Osteoblast (primary cell): ENCODE measurements around the gene FOXM1. TPM values are rescaled to one million over a fixed set of nuclear protein-coding genes. Genes with fewer than 3 reads are reported as not detected.

ENCODE experiments used
- DNase-seq: peaks from one replicate; pipeline ENCODE4 v3.0.0; 2011; ENCODE audit warnings: low spot score, mixed read lengths; ENCODE audit not compliant: insufficient read length; ENCODE audit errors: missing footprints
- H2AFZ ChIP-seq: 2 replicates; pipeline ENCODE4 v1.6.0; 2011; ENCODE audit warnings: mild to moderate bottlenecking, low read length
- H3K27ac ChIP-seq: 2 replicates; pipeline ENCODE4 v1.5.1; 2011; ENCODE audit warnings: mild to moderate bottlenecking, low read depth, low read length, moderate library complexity
- H3K27me3 ChIP-seq: 2 replicates; pipeline ENCODE4 v1.6.0; 2012; ENCODE audit warnings: mild to moderate bottlenecking, control low read depth, inconsistent platforms, low read length, moderate library complexity; ENCODE audit not compliant: insufficient read depth
- H3K36me3 ChIP-seq: 2 replicates; pipeline ENCODE4 v1.5.1; 2011; ENCODE audit warnings: mild to moderate bottlenecking, low read length, control low read depth, moderate library complexity; ENCODE audit not compliant: insufficient read depth
- H3K4me1 ChIP-seq: 2 replicates; pipeline ENCODE4 v1.5.1; 2011; ENCODE audit warnings: mild to moderate bottlenecking, low read length, control low read depth, moderate library complexity; ENCODE audit not compliant: insufficient read depth
- H3K4me2 ChIP-seq: 2 replicates; pipeline ENCODE4 v1.6.0; 2011; ENCODE audit warnings: mild to moderate bottlenecking, low read length; ENCODE audit not compliant: insufficient read depth
- H3K4me3 ChIP-seq: fragments of 200-600 bp; sonication (generic); 3 replicates; pipeline ENCODE4 v1.5.1; 2012; ENCODE audit warnings: mild to moderate bottlenecking, low read length, inconsistent platforms; ENCODE audit not compliant: insufficient read depth
- H3K79me2 ChIP-seq: 2 replicates; pipeline ENCODE4 v1.6.0; 2012; ENCODE audit warnings: mild to moderate bottlenecking, low read length, control low read depth, inconsistent platforms; ENCODE audit not compliant: insufficient read depth
- H3K9me3 ChIP-seq: 2 replicates; pipeline ENCODE4 v1.5.1; 2011; ENCODE audit warnings: low read depth, low read length, control low read depth
- H4K20me1 ChIP-seq: 2 replicates; pipeline ENCODE4 v1.6.0; 2012; ENCODE audit warnings: mild to moderate bottlenecking, low read length, control low read depth; ENCODE audit not compliant: insufficient read depth
- total RNA-seq: library from RNA; depleted of rRNA; stranded (reverse); fragments of >200 nt; gene quantifications from 2 replicates; pipeline ENCODE4 v1.2.3, GENCODE V29; 2012
- TF ChIP-seq, protein P1 (sequence below): IDR thresholded peaks from 2 replicates; pipeline ENCODE4 v1.5.1; 2011; ENCODE audit warnings: mild to moderate bottlenecking, low read depth, low read length, moderate library complexity; ENCODE audit errors: extremely low read depth

The FOXM1 gene
- total RNA-seq, 1 donor, result 3.3 TPM

DNA sequence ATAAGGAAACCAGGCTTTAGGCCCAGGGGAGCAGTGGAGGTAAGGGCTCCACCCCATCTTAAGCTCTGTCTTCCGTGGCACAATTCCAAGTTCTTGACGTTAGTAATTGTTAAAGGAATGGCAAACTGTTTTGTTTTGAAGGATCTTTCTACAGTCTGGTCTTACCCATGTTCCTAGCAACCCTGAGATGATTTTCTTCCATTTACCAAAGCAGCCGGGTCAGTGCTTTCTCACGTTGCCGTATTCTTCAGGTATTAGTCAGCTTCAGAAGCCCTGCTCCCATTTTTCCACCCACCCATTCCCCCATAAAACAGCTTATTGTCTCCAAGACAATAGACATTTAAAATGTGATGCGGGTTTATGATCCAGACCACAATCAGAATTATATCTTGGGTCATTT is 52.4 kb downstream of the FOXM1 start:
- Histone ChIP-seq H3K27ac (no peak overlapping the region), H2AFZ (no peak overlapping the region), H3K9me3 (no peaks in the 10 kb centered on the region), H3K79me2 (no peaks in the 10 kb centered on the region), H3K4me3 (no peak overlapping the region), H4K20me1 (no peaks in the 10 kb centered on the region), H3K4me2 (no peak overlapping the region), H3K27me3 (no peaks in the 10 kb centered on the region), H3K4me1 (no peaks in the 10 kb centered on the region), H3K36me3 (peaks cover 70% of the 10 kb centered on the region)
- TF ChIP-seq, protein P1, sequence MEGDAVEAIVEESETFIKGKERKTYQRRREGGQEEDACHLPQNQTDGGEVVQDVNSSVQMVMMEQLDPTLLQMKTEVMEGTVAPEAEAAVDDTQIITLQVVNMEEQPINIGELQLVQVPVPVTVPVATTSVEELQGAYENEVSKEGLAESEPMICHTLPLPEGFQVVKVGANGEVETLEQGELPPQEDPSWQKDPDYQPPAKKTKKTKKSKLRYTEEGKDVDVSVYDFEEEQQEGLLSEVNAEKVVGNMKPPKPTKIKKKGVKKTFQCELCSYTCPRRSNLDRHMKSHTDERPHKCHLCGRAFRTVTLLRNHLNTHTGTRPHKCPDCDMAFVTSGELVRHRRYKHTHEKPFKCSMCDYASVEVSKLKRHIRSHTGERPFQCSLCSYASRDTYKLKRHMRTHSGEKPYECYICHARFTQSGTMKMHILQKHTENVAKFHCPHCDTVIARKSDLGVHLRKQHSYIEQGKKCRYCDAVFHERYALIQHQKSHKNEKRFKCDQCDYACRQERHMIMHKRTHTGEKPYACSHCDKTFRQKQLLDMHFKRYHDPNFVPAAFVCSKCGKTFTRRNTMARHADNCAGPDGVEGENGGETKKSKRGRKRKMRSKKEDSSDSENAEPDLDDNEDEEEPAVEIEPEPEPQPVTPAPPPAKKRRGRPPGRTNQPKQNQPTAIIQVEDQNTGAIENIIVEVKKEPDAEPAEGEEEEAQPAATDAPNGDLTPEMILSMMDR, result no peak
- DNase-seq, result no peak

DNA sequence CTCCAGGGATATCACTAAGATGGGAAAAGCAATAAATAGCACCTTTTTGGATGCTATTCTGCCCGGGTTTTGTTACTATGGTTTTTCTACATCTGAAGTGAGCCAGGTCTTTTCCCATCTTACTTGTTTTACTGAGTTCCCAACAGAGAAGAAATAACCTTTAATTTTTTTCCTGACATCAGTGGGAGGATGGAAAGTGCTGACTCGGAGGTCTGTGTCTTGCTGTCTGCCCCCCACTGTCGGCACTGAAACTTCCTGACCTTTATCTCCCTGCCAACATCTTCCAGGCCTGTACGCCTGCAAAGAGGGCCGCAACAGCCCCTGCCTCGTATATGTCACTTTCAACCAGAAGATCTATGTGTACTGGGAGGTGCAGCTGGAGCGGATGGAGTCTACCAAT is 53.5 kb downstream of the FOXM1 start:
- no peak overlapping the region for H3K4me3 ChIP-seq
- TF ChIP-seq, protein P1, result no peak
- no peak overlapping the region for H3K27ac ChIP-seq
- H3K4me1 ChIP-seq, result no peaks in the 10 kb centered on the region
- H3K36me3 ChIP-seq, result peaks cover 73% of the 10 kb centered on the region
- H3K79me2 ChIP-seq, result no peaks in the 10 kb centered on the region
- no peaks in the 10 kb centered on the region for H4K20me1 ChIP-seq
- DNase-seq, result no peak
- H3K9me3 ChIP-seq, result no peaks in the 10 kb centered on the region
- no peak overlapping the region for H3K4me2 ChIP-seq
- no peak overlapping the region for H2AFZ ChIP-seq
- H3K27me3 ChIP-seq, result no peaks in the 10 kb centered on the region

DNA sequence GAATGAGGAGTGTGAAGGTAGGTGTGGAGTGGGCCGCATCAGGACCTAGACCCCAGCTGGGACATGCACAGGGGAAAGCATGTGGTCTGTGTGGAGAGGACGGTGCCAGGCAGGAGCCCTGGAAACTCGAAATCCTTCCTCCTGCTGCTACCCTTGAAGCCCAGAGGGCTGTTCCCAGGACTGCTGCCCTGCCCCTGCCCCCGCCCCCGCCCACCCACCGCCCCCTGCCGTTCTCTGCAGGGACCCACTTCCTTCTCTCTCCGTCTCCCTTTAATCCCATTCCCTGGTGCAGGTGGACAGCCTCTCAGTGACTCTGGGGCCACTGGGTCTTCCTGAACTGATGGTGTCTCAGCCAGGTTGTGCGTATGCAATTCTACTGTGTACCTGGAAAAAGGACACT is 56.5 kb downstream of the FOXM1 start:
- H3K79me2 ChIP-seq, result peaks cover 7% of the 10 kb centered on the region
- no peaks in the 10 kb centered on the region for H3K27me3 ChIP-seq
- H3K36me3 ChIP-seq, result peaks cover 67% of the 10 kb centered on the region
- H3K4me2 ChIP-seq, result no peak overlapping the region
- H3K27ac ChIP-seq, result no peak overlapping the region
- no peak overlapping the region for H2AFZ ChIP-seq
- H3K4me3 ChIP-seq, result no peak overlapping the region
- no peaks in the 10 kb centered on the region for H4K20me1 ChIP-seq
- no peak for DNase-seq
- no peaks in the 10 kb centered on the region for H3K9me3 ChIP-seq
- H3K4me1 ChIP-seq, result no peaks in the 10 kb centered on the region
- TF ChIP-seq, protein P1, result no peak

DNA sequence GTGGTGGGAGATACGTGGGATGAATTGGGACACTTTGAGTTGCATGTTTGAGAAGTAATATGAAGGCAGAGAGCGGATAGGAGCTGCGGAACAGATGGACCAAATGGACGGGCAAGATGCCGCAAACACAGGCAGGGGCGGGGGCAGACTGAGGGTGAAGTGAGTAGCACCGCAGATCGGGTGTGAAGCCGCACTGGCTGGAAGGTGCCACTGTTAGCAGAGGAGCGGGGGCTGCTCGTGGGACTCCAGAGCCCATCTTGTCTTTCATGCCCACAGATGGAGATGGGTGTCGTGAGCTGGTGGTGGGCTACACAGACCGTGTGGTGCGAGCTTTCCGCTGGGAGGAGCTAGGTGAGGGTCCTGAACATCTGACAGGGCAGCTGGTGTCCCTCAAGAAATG is 57.2 kb downstream of the FOXM1 start:
- H3K79me2 ChIP-seq, result peaks cover 13% of the 10 kb centered on the region
- H3K4me1 ChIP-seq, result no peaks in the 10 kb centered on the region
- TF ChIP-seq, protein P1, result no peak
- no peaks in the 10 kb centered on the region for H3K27me3 ChIP-seq
- H3K36me3 ChIP-seq, result peaks cover 64% of the 10 kb centered on the region
- no peaks in the 10 kb centered on the region for H3K9me3 ChIP-seq
- H4K20me1 ChIP-seq, result no peaks in the 10 kb centered on the region
- H3K27ac ChIP-seq, result no peak overlapping the region
- no peak overlapping the region for H2AFZ ChIP-seq
- no peak overlapping the region for H3K4me3 ChIP-seq
- no peak overlapping the region for H3K4me2 ChIP-seq
- no peak for DNase-seq
